CD8-positive, alpha-beta memory T cell (primary cell): ENCODE data around the gene CNTD1. TPM values are rescaled to one million over a fixed set of nuclear protein-coding genes. Genes with fewer than 3 reads are reported as not detected.
"Not testable (repeated sequence)": the region's sequence is repeated elsewhere in the genome, so short reads cannot be mapped to it uniquely, and the experiment has no call there.

Source experiments
- CTCF ChIA-PET: fragments of 350-600 bp; sonication (Branson Sonifier 250); formaldehyde crosslinking; loops from one replicate; lab custom pipeline; 2021; ENCODE audit warnings: antibody characterized with exemption; lab: Charles Lee
- POLR2A ChIA-PET: fragments of 350-600 bp; sonication (Branson Sonifier 250); formaldehyde crosslinking; loops from one replicate; lab custom pipeline; 2021; ENCODE audit warnings: antibody characterized with exemption; lab: Charles Lee
- DNase-seq, 5 donors: peaks; one replicate each; pipeline versions ENCODE4 v3.0.0 to v3.0.0-alpha.2; 2020 to 2022; ENCODE audit warnings: mixed read lengths in 1 of 5
- H3K27ac ChIP-seq: one replicate; pipeline ENCODE4 v1.7.0; 2013; ENCODE audit warnings: low read depth, mild to moderate bottlenecking, low read length, moderate library complexity
- H3K27me3 ChIP-seq: 2 replicates; pipeline ENCODE4 v1.7.0; 2013; ENCODE audit warnings: low read length, mild to moderate bottlenecking; ENCODE audit not compliant: insufficient read depth, poor library complexity, severe bottlenecking
- H3K36me3 ChIP-seq: 2 replicates; pipeline ENCODE4 v1.7.0; 2013; ENCODE audit warnings: mild to moderate bottlenecking, low read length, moderate library complexity; ENCODE audit not compliant: insufficient read depth
- H3K4me1 ChIP-seq: 2 replicates; pipeline ENCODE4 v1.7.0; 2013; ENCODE audit warnings: mild to moderate bottlenecking, low read length, moderate library complexity; ENCODE audit not compliant: insufficient read depth
- H3K4me3 ChIP-seq: 2 replicates; pipeline ENCODE4 v1.7.0; 2013; ENCODE audit warnings: mild to moderate bottlenecking, low read length
- H3K9me3 ChIP-seq: 2 replicates; pipeline ENCODE4 v1.7.0; 2013; ENCODE audit warnings: mild to moderate bottlenecking, low read length
- H3K27ac Mint-ChIP-seq, 8 donors: one replicate each; pipeline ENCODE4 v1.8.0; 2020 to 2021; ENCODE audit warnings: mixed read lengths in 8 of 8, mild to moderate bottlenecking in 6 of 8, inconsistent platforms in 3 of 8, moderate library complexity in 3 of 8
- H3K27me3 Mint-ChIP-seq, 2 donors: one replicate each; pipeline ENCODE4 v1.8.0; 2020 to 2021; ENCODE audit warnings: mixed read lengths in 2 of 2, mild to moderate bottlenecking in 1 of 2, moderate library complexity in 1 of 2
- H3K36me3 Mint-ChIP-seq, 3 donors: one replicate each; pipeline ENCODE4 v1.8.0; 2020 to 2021; ENCODE audit warnings: mixed read lengths in 3 of 3, inconsistent platforms in 1 of 3, mild to moderate bottlenecking in 1 of 3
- H3K4me1 Mint-ChIP-seq, 3 donors: one replicate each; pipeline ENCODE4 v1.8.0; 2020 to 2021; ENCODE audit warnings: mixed read lengths in 3 of 3, inconsistent platforms in 1 of 3, mild to moderate bottlenecking in 1 of 3
- H3K4me3 Mint-ChIP-seq, 7 donors: one replicate each; pipeline ENCODE4 v1.8.0; 2020 to 2021; ENCODE audit warnings: mixed read lengths in 7 of 7, mild to moderate bottlenecking in 6 of 7, moderate library complexity in 4 of 7, inconsistent platforms in 2 of 7
- H3K9me3 Mint-ChIP-seq, 5 donors: one replicate each; pipeline ENCODE4 v1.8.0; 2020 to 2022; ENCODE audit warnings: mixed read lengths in 5 of 5, mild to moderate bottlenecking in 3 of 5, moderate library complexity in 2 of 5, inconsistent platforms in 1 of 5
- polyA plus RNA-seq: library from polyadenylated mRNA; unstranded; fragments of 300-500 nt; fragmentation: Illumina TruSeq; gene quantifications from one replicate; pipeline ENCODE4 v1.2.3, GENCODE V29; 2021
- total RNA-seq, 2 experiments: library from RNA; stranded (reverse); gene quantifications; one replicate each; pipeline ENCODE4 v1.2.3, GENCODE V29; 2021

CNTD1 gene
- total and polyA plus RNA-seq, 3 experiments from 2014 or later: 0.15 TPM; not detected in 2

DNA sequence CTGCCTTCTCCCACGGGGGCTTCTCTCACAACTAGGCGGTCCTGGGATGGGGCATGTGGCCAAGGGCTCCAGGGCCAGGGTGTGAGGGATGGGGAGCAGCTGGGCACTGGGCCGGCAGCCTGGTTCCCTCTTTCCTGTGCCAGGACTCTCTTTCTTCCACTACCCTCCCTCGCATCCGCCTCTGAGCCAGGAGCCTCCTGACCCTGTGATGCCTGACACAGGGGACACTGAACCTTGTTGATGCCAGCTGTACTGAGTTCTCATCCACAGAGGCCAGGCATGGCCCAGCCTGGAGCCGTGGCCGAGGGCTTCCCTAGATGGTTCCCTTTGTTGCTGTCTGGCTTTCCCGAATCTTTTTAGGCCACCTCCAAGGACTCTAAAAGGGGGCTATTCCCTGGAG lies 57.9 kb downstream of the CNTD1 start:
- H3K27me3 ChIP-seq, H3K4me3 ChIP-seq, H3K4me3 Mint-ChIP-seq, CTCF ChIA-PET, H3K36me3 ChIP-seq, H3K4me1 ChIP-seq, H3K9me3 Mint-ChIP-seq, H3K4me1 Mint-ChIP-seq, DNase-seq, H3K9me3 ChIP-seq, H3K27ac ChIP-seq, POLR2A ChIA-PET, H3K36me3 Mint-ChIP-seq: not testable (repeated sequence)
- Mint-ChIP-seq H3K27ac (peak overlapping the region in 1 of 8 donors; percentile 43), H3K27me3 (peaks cover 9 to 19% of the 10 kb centered on the region in 2 donors)

- ChIA-PET POLR2A (no interaction called here), CTCF (no interaction called here)
- Mint-ChIP-seq H3K4me3 (no peak overlapping the region), H3K4me1 (no peaks in the 10 kb centered on the region), H3K27ac (peak overlapping the region in 1 of 8 donors; percentile 38), H3K9me3 (no peaks in the 10 kb centered on the region), H3K27me3 (peaks cover 9 to 19% of the 10 kb centered on the region in 2 donors), H3K36me3 (no peaks in the 10 kb centered on the region)
- Histone ChIP-seq H3K36me3 (no peaks in the 10 kb centered on the region), H3K9me3 (no peaks in the 10 kb centered on the region), H3K27me3 (no peaks in the 10 kb centered on the region), H3K4me3 (no peak overlapping the region), H3K4me1 (no peaks in the 10 kb centered on the region), H3K27ac (no peak overlapping the region)
- DNase-seq: no peak
Measured at GRCh38 chr17:42857389-42857788, 58.7 kb downstream of the CNTD1 start.

Other genes with a start within 250 kb of the CNTD1 start
- gene HSD17B1, start 245.9 kb upstream of the CNTD1 start, total RNA-seq: under 1 TPM; 0.29 to 0.37 TPM
- 0.48 TPM for gene HSD17B1, start 245.9 kb upstream of the CNTD1 start, polyA plus RNA-seq
- 100 to 1,000 TPM; 103 to 107 TPM for gene COASY, start 236.7 kb upstream of the CNTD1 start, total RNA-seq
- gene COASY, start 236.7 kb upstream of the CNTD1 start, polyA plus RNA-seq: 65.6 TPM
- gene MLX, start 231.8 kb upstream of the CNTD1 start, total RNA-seq: 10 to 100 TPM; 61.8 to 62.3 TPM
- gene MLX, start 231.8 kb upstream of the CNTD1 start, polyA plus RNA-seq: 52.1 TPM
- 10 to 100 TPM; 35.9 to 36.2 TPM for gene PSMC3IP, start 221.1 kb upstream of the CNTD1 start, total RNA-seq
- 0.83 TPM for gene PSMC3IP, start 221.1 kb upstream of the CNTD1 start, polyA plus RNA-seq
- 10 to 100 TPM; 39.7 to 40.3 TPM for gene RETREG3, start 189.5 kb upstream of the CNTD1 start, total RNA-seq
- 109 TPM for gene RETREG3, start 189.5 kb upstream of the CNTD1 start, polyA plus RNA-seq
- 100 to 1,000 TPM; 112 to 119 TPM for gene TUBG1, start 189.2 kb upstream of the CNTD1 start, total RNA-seq
- 11.1 TPM for gene TUBG1, start 189.2 kb upstream of the CNTD1 start, polyA plus RNA-seq
- gene TUBG2, start 139.6 kb upstream of the CNTD1 start, total RNA-seq: 10 to 100 TPM; 10.6 to 11.6 TPM
- gene TUBG2, start 139.6 kb upstream of the CNTD1 start, polyA plus RNA-seq: 3.4 TPM
- under 1 TPM; 0.38 to 0.70 TPM for gene PLEKHH3, start 121.9 kb upstream of the CNTD1 start, total RNA-seq
- not detected for gene PLEKHH3, start 121.9 kb upstream of the CNTD1 start, polyA plus RNA-seq
- gene CCR10, start 117.0 kb upstream of the CNTD1 start, total RNA-seq: under 1 TPM; 0.18 to 0.20 TPM
- 1.9 TPM for gene CCR10, start 117.0 kb upstream of the CNTD1 start, polyA plus RNA-seq
- 1 to 10 TPM; 1.2 to 1.7 TPM for gene CNTNAP1, start 116.3 kb upstream of the CNTD1 start, total RNA-seq
- gene CNTNAP1, start 116.3 kb upstream of the CNTD1 start, polyA plus RNA-seq: 1.1 TPM
- 10 to 100 TPM; 40.8 to 42.6 TPM for gene EZH1, start 53.8 kb upstream of the CNTD1 start, total RNA-seq
- 37.2 TPM for gene EZH1, start 53.8 kb upstream of the CNTD1 start, polyA plus RNA-seq
- gene RAMP2, start 37.6 kb upstream of the CNTD1 start, total RNA-seq: not detected
- gene RAMP2, start 37.6 kb upstream of the CNTD1 start, polyA plus RNA-seq: not detected
- 100 to 1,000 TPM; 101 to 108 TPM for gene VPS25, start 25.4 kb upstream of the CNTD1 start, total RNA-seq
- 63.8 TPM for gene VPS25, start 25.4 kb upstream of the CNTD1 start, polyA plus RNA-seq
- gene WNK4, start 18.3 kb upstream of the CNTD1 start, total RNA-seq: under 1 TPM; 0.18 to 0.55 TPM
- gene WNK4, start 18.3 kb upstream of the CNTD1 start, polyA plus RNA-seq: not detected
- 10 to 100 TPM; 55.5 to 60.8 TPM for gene COA3, start 157 bp upstream of the CNTD1 start, total RNA-seq
- 132 TPM for gene COA3, start 157 bp upstream of the CNTD1 start, polyA plus RNA-seq
- gene BECN1, start 25.4 kb downstream of the CNTD1 start, total RNA-seq: 10 to 100 TPM; 89.2 to 90.6 TPM
- 147 TPM for gene BECN1, start 25.4 kb downstream of the CNTD1 start, polyA plus RNA-seq
- gene PSME3, start 34.5 kb downstream of the CNTD1 start, total RNA-seq: 100 to 1,000 TPM; 243 to 244 TPM
- 136 TPM for gene PSME3, start 34.5 kb downstream of the CNTD1 start, polyA plus RNA-seq
- 1 to 10 TPM; 2.4 to 2.7 TPM for gene AOC2, start 45.7 kb downstream of the CNTD1 start, total RNA-seq
- 0.09 TPM for gene AOC2, start 45.7 kb downstream of the CNTD1 start, polyA plus RNA-seq
- gene AOC3, start 52.3 kb downstream of the CNTD1 start, total RNA-seq: 1 to 10 TPM; 1.0 to 1.3 TPM
- not detected for gene AOC3, start 52.3 kb downstream of the CNTD1 start, polyA plus RNA-seq
- gene G6PC1, start 101.9 kb downstream of the CNTD1 start, total RNA-seq: not detected
- not detected for gene G6PC1, start 101.9 kb downstream of the CNTD1 start, polyA plus RNA-seq
- 100 to 1,000 TPM in 1 of 2 experiments, 10 to 100 TPM in 1; 99.1 to 102 TPM for gene AARSD1, start 165.6 kb downstream of the CNTD1 start, total RNA-seq
- gene AARSD1, start 165.6 kb downstream of the CNTD1 start, polyA plus RNA-seq: 39.4 TPM
- gene PTGES3L, start 181.2 kb downstream of the CNTD1 start, total RNA-seq: under 1 TPM; 0.37 to 0.55 TPM
- not detected for gene PTGES3L, start 181.2 kb downstream of the CNTD1 start, polyA plus RNA-seq
- gene RUNDC1, start 181.7 kb downstream of the CNTD1 start, total RNA-seq: 10 to 100 TPM; 12.8 to 13.1 TPM
- gene RUNDC1, start 181.7 kb downstream of the CNTD1 start, polyA plus RNA-seq: 22.4 TPM
- 1,000 to 10,000 TPM; 1,412 to 1,428 TPM for gene RPL27, start 199.6 kb downstream of the CNTD1 start, total RNA-seq
- 1,922 TPM for gene RPL27, start 199.6 kb downstream of the CNTD1 start, polyA plus RNA-seq
- gene IFI35, start 207.9 kb downstream of the CNTD1 start, total RNA-seq: 10 to 100 TPM; 23.2 to 24.0 TPM
- gene IFI35, start 207.9 kb downstream of the CNTD1 start, polyA plus RNA-seq: 73.2 TPM
- gene VAT1, start 223.5 kb downstream of the CNTD1 start, total RNA-seq: 10 to 100 TPM; 31.1 to 35.9 TPM
- 42.2 TPM for gene VAT1, start 223.5 kb downstream of the CNTD1 start, polyA plus RNA-seq
- under 1 TPM; 0.04 to 0.22 TPM for gene RND2, start 226.4 kb downstream of the CNTD1 start, total RNA-seq
- not detected for gene RND2, start 226.4 kb downstream of the CNTD1 start, polyA plus RNA-seq